22Rv1 (cell line): ENCODE measurements around the gene SLC25A51.

Experiments
- ZFX ChIP-seq: fragments of 450-650 bp; IDR thresholded peaks from 2 replicates; pipeline ENCODE4 v1.6.1; 2017; ENCODE audit warnings: antibody characterized with exemption, borderline replicate concordance
- TF ChIP-seq, protein P1 (sequence below): fragments of 450-650 bp; IDR thresholded peaks from 2 replicates; pipeline ENCODE4 v1.5.1; 2017; ENCODE audit warnings: mild to moderate bottlenecking

DNA sequence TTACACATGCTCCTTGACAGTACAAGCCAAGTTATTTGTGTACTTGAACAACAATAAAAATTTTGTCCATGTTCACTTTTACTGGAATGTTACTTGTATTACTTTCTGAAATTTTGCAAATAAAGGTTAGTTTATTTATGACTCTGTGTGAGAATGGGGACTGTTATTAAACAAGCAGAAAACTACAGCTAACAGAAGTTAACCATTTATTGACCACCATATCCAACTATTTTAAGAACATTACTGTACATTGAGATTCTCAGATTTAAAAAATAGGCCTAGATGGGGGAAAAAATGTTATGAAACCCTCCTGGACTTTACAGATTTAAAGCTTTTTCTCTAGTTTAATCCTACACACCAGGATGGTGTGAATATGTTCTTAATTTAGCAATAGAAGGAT lies 1.8 kb downstream of the SLC25A51 start:
- TF ChIP-seq, protein P1, sequence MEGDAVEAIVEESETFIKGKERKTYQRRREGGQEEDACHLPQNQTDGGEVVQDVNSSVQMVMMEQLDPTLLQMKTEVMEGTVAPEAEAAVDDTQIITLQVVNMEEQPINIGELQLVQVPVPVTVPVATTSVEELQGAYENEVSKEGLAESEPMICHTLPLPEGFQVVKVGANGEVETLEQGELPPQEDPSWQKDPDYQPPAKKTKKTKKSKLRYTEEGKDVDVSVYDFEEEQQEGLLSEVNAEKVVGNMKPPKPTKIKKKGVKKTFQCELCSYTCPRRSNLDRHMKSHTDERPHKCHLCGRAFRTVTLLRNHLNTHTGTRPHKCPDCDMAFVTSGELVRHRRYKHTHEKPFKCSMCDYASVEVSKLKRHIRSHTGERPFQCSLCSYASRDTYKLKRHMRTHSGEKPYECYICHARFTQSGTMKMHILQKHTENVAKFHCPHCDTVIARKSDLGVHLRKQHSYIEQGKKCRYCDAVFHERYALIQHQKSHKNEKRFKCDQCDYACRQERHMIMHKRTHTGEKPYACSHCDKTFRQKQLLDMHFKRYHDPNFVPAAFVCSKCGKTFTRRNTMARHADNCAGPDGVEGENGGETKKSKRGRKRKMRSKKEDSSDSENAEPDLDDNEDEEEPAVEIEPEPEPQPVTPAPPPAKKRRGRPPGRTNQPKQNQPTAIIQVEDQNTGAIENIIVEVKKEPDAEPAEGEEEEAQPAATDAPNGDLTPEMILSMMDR, result no peak
- TF ChIP-seq ZFX, result no peak
